ENCODE data around the gene GIMAP5.
"Not testable (repeated sequence)": the region's sequence is repeated elsewhere in the genome, so short reads cannot be mapped to it uniquely, and the experiment has no call there.

The GIMAP5 gene

DNA sequence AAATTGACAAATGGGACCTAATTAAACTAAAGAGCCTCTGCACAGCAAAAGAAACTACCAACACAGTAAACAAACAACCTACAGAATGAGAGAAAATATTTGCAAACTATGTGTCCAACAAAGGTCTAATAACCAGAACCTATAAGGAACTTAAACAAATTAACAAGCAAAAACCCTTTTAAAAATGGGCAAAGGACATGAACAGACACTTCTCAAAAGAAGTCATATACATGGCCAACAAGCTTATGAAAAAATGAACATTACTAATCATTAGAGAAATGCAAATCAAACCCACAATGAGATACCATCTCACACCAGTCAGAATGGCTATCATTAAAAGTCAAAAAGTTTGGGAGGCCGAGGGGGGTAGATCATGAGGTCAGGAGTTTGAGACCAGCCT lies 36.9 kb downstream of the GIMAP5 start:
- DNase-seq (ENCODE audit: low read depth): not testable (repeated sequence)

DNA sequence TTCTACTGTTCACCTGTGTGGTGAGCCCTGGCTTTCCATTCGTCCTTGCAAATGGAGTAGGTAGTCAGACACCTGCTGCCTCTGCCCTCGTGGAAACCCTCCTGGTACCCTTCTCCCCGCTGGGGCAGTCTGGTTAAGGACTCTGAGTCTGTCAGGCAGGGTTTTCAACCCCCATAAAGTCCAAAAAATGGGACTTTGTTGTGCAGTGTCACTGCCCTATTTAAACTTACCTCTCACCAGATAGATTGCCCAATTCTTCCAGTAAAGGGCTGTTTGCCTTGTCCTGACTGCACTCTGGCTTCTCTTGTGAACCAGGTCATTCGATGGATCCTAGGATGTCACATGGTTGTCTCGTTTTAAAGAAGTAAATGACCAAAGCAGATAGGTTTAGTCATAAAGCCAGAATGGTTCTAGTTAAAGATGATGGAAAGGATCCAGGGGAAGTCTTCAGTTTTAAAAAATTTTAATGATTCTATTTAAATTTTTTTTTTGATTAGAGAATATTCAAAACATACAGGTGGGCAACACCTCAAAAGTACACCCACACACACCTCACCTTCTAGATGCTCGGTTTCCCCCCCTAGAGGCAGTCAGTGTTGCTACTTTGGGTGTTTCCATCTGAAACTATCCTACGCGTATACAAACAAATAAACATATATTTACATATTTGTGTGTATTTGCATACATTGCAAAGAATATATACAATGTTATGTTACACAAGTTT lies 41.0 kb downstream of the GIMAP5 start:
- DNase-seq (ENCODE audit: low read depth): no peak

DNA sequence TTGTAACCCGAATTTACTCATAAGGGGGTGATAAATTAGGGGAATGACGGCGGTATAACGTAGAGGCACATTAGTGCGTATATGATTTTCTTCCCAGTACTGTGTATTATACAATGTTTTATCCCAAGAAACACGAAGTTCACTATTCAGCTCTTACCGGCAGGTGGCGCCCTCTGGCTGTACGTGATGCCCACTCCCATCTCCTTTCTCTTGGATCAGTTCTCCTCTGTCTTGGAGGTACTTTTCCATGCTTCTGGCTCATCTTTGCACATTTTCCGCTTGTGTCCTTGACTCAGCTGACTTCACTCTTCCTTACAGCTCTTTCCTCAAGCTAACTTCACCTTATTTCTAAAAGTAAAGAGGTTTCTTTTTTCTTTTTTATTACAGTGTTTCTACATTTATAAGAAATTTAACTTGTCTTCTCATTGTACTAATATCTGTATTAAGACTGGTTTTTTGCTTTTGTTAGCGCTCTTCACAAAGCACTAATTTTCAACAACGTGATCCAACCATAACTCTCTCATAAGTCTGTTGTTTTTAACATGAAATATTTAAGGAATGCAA lies 41.6 kb downstream of the GIMAP5 start:
- peak; percentile 61 for DNase-seq (ENCODE audit: low read depth)

DNA sequence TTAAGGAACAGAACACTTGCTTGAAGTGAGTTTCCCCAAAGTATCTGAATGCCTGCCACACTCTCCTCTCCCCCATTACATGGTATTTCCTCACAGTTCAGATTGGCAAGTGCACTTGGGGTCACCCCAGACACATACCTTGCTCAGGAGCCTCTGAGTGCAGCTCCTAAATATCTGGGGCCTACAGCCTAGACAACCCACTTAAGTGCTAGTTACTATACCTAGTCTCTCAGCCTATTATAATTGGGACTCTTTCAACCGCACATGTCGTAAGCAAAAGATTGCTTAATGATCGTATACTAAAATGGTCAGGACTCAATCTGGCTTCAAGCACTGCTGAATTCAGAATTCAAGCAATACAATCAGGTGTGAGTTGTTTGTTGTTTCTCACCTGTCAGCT lies 43.1 kb downstream of the GIMAP5 start:
- no peak for DNase-seq (ENCODE audit: low read depth)

DNA sequence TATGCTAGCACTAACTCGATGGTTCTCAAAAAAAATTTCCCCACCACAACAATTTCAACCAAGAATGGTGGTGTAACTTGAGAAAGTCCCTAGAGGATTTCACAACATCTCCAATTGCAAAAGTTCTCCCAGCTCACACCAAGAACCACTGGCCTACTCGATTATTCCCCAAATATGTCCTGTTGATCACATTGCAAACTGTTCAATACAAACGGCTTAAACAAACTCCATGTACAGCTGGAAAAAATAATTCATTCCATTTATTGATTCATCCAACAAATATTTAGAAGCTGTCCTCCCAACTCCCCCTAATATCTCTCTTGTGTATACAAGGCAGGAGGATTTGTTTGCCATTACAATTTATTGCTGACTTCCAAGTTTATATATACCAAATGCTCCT lies 43.9 kb downstream of the GIMAP5 start:
- DNase-seq (ENCODE audit: low read depth): no peak

DNA sequence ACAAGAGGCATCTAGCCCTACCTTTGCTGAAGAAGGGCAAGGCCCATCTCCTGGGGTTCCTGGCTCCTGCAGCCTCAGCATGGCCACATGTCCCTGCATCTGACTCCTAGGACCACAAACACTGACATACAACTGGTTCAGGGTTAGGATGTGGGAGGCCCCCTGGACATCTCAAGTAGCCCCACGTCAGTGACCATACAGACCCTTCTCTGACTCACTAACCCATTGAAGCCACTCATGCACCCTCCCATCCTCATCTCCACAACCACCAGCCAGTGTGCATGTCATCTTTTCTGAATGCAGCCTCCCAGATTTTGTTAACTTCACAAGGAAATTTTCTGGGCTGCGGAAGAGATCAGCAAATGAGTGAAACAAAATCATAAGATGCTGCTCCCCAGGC lies 44.7 kb downstream of the GIMAP5 start:
- DNase-seq (ENCODE audit: low read depth): no peak

DNA sequence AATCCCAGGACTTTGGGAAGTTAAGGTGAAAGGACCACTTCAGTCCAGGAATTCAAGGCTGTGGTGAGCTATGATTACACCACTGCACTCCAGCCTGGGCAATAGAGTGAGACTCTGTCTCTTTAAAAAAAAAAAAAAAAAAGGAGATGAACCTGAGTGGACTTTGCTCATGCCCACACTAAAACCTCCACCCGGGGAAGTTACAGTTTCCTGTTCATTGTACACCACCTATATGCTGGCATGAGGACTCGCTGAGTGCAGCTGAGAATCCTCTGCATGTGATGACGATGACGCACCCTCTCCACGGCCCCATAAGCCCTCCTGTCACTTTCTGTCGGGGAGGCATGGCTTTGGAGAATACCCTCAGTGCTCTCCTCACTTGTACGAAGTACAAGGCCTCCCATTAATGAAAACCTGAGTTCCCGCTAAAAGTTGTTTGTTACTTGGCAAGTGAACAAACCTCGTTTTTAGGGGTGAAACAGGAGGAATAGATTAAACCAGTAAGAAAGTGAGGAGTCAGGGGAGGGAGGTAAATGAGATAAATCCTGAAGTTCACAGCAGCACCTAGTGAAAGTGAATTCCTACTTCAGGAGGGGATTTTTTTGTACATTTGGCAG lies 47.0 kb downstream of the GIMAP5 start:
- no peak for DNase-seq (ENCODE audit: low read depth)

DNA sequence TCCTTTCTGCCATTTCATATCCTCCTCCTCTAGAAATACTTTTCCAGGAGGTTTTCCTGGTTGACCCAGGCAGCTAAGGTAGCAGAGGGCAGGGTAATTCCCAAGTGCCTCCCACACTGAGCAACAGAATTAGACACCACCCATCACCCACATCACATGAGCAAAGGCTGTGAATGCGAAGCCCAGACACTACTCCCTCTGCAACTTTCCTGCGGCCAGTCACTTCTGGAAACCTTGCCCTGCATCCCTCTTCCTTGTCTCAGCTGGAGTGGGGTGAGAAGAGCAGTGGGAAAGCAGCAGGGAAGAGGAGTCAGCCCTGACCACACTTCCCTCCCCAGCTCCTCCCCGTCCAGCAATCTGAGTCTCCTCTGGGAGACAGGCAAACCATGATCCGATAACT lies 47.7 kb downstream of the GIMAP5 start:
- no peak for DNase-seq (ENCODE audit: low read depth)

DNA sequence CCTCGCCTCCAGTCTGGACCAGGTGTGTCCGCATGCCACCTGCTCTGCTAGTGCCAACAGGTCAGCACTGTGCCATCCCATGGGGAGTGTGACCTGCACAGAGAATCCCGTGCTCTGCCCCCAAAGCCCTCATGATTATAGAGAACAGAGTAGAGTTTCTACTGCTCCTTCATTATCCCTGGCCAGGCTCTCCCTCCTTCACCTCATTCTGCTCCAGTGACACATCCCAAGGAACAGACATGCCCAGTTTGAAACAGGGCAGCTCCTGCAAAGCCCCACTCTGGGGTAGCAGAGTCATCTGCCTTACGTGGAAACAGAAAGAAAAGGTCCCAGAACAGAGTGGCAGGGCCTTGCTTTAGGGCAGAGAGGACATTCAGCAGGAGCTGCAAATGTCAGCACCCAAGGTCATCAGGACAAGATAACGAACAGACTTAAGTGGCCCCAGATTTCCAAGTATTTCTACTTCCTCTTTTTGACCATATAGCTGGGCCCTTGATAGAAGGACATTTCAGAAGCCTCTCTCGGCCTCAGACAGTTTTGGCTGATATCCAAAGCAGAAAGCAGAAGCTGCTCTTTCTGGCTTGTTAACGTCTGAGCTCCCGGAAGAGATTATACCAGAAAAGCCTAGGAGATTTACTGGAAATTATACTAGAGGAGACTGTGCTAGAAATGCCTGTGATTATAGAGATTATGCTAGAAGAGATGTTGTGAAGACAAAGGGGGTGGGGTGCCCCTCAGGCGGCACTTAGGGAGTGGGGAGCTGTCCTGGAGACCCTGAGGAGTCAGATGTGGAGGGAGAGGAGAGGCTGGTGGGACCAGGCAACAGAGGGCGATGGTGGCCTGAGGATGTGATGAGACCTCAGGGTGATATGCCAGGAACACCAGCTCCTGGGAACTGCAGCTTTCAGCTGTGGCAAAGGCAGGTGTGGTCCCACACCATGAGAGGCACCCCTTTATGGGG lies 50.4 kb downstream of the GIMAP5 start:
- DNase-seq (ENCODE audit: low read depth): no peak

DNA sequence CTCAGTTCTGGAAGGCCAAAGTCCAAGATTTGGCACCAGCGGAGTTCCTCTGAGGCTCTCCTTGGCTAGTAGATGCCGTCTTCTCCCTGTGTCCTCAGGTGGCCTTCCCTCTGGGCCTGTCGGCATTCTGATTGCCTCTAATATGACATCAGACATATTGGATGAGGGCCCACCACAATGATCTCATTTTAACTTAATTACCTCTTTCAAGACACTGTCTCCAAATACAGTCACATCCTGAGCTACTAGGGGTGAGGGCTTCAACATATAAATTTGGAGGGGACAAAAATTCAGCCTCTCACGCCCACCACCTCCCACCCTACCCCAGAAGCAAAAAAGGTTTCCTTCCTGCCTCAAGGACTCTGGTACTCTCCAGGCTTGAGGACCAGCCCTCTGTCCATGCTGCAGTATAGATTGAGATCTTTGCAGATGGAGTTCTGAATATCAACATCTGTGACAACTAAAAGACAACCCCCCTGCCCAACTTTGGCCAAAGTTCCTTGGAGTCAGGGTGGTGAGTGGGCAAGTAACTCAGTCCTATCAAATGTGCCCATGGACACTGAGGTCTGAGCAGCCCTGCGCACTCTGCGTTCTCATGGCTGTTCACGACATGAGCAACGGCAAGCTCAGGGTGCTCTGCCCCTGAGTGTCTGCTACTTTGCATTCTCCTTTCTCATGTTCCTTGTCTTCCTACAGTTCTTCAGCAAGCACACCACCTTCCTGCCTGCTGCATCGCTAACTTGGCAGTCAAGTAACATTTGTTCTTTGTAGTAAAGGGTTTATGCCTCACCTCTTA lies 51.5 kb downstream of the GIMAP5 start:
- DNase-seq (ENCODE audit: low read depth): peak; percentile 5

DNA sequence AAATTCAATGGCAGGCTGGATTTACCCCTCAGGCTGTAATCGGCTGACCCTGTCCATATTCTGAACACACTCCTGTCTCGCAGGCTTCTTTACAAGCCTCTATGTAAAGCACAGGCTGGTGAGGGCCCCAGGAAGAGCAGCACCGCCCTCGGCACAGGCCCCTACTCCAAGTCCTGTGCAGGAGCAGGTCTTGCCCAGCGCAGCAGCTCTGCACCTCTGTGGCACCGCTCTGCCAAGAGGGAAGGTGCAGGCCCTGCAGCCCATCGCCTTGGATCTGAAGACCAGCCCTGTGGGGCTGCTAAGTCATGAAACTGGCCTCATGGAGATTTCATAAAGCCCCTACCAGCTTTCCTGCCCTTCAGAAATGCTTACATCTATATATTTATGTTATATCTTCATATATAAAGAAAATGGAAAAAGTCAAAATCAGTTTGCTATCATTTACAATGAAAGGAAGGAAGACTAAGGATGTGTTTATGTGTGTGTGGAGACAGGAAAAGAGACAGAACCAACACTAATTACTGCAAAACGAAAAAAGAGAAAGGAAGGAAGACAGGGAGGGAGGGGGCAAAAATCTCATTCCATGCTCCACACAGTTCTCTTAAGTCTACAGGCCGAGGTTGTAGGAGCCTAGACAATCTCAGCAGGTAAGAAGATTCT lies 53.3 kb downstream of the GIMAP5 start:
- DNase-seq (ENCODE audit: low read depth): no peak

DNA sequence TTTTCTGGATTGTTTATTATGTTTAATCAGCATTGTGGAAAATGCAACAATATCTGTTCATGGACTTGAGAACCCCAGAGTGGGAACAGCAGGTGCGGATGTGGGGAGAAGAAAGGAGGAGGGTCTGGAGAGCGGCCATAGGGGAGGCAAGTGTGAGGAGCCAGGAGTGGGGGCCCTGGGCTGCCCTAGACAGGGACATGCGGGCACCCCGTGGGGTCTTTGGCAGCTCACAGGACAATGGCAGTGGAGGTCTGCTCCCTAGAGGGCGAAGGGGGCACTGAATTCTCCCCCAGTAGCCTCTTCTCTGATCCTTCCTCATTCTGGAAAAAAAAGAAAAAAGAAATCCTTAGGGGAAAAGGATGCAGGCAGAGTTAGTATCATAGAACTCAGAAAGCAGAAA lies 54.1 kb downstream of the GIMAP5 start:
- DNase-seq (ENCODE audit: low read depth): no peak

DNA sequence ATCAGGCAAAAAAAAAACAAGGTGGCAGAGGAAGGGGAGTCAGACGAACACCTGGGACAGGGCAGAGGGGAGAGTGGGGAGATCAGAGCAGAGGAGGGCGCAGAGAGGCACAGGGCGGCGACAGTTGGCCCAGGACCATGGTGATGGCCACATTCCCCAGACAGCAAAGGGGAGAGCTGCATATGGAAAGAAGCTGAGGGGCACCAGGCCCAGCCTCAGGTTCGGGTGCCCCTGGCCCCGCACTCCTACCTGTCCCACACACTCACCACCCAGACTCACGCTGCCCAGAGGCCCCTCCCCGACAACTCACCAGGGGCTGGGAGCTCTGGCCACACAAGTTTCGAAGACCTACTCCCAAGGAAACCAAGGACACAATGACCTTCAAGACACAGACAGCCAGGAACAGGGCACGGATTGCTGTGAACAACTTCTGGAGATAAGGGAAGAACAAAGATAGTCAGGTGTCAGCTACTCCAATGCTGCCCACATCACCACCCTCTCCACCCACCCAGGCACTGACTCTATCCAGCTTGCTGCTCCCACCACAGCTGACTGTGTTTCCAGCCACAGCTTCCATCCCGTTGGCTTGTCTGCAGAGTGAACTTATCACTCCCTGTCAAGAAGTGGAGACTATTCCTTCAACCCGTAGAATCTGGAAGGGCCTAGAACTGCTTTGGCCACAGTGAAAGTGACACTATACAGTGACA lies 54.7 kb downstream of the GIMAP5 start:
- DNase-seq (ENCODE audit: low read depth): no peak

Data from EH (cell line).